Measurements from ENCODE around the gene ITGAE.

The ITGAE gene

DNA sequence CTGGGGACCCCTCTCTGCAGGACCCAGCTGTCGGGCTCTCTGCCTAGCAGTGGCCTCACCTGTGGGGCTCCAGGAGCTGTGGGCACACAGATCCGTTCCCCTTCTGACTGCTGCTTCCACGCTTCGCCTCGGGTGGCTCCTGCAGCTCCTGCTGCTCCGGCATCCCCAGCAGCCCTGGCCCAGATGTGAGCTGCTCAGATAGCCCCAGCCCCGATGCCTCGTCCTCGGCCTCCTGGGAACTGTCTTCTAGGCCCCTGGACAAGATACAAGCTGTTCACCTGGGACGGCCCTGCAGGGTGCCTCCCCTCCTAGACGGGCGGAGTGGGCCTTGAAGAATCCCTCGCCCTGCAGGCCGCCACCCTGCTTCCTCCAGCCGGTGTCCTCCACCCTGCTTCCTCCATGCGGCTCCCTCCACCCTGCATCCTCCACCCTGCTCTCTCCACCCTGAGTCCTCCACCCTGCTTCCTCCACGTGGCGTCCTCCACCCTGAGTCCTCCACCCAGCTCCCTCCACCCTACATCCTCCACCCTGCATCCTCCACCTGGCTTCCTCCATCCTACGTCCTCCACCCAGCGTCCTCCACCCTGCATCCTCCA is 121.4 kb downstream of the ITGAE start:
- no peak overlapping the region for H3K4me3 ChIP-seq (ENCODE audit: low read depth, low read length)
- DNase-seq (ENCODE audit: low read depth) = no peak
- TF ChIP-seq, protein P1, sequence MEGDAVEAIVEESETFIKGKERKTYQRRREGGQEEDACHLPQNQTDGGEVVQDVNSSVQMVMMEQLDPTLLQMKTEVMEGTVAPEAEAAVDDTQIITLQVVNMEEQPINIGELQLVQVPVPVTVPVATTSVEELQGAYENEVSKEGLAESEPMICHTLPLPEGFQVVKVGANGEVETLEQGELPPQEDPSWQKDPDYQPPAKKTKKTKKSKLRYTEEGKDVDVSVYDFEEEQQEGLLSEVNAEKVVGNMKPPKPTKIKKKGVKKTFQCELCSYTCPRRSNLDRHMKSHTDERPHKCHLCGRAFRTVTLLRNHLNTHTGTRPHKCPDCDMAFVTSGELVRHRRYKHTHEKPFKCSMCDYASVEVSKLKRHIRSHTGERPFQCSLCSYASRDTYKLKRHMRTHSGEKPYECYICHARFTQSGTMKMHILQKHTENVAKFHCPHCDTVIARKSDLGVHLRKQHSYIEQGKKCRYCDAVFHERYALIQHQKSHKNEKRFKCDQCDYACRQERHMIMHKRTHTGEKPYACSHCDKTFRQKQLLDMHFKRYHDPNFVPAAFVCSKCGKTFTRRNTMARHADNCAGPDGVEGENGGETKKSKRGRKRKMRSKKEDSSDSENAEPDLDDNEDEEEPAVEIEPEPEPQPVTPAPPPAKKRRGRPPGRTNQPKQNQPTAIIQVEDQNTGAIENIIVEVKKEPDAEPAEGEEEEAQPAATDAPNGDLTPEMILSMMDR (conservative IDR thresholded peaks at IDR 0.05; ENCODE audit: low read depth, low read length) = no peak

GRCh38 chr17:3678821-3679530 is 122.0 kb downstream of the ITGAE start:
- no peak overlapping the region for H3K4me3 ChIP-seq (ENCODE audit: low read depth, low read length)
- DNase-seq (ENCODE audit: low read depth) = no peak
- TF ChIP-seq, protein P1 (conservative IDR thresholded peaks at IDR 0.05; ENCODE audit: low read depth, low read length) = no peak

DNA sequence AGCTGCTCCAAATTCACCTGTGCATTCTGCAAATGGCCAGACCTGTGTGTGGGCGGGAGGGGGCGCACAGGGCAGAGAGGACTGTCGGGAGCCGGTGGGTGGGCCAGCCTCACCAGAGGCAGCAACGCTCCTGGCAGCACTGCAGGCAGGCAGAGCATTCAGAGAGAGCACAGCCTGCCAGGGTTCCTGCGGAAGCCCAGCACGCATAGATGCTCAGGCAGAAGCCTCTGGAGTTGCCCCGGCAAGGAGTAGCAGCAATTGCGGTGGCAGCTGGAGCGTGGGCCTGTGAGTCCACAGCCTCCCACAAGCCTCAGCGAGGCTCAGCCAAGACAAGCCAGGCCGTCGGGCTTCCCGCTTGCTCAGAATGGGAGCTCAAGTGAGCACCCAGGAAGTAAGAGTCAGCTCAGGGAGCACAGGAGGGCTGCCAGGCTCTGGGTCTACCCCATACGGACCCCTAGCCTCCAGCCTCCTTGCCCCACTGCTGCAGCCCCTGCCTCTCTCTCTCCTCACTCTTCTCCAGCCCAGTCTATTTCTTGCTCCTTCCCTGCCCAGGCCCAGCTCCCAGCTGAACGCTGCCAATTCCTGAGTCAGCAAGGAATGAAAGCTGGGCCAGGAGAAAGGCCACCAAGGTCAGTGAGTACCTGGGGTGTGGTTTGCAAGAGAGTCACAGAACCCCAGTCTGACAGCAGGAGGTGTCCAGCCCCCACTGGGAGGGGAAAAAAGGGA is 122.7 kb downstream of the ITGAE start:
- TF ChIP-seq, protein P1 (conservative IDR thresholded peaks at IDR 0.05; ENCODE audit: low read depth, low read length) = no peak
- no peak overlapping the region for H3K4me3 ChIP-seq (ENCODE audit: low read depth, low read length)
- DNase-seq (ENCODE audit: low read depth) = no peak

- TF ChIP-seq, protein P1 (conservative IDR thresholded peaks at IDR 0.05; ENCODE audit: low read depth, low read length) = no peak
- DNase-seq (ENCODE audit: low read depth) = no peak
- no peak overlapping the region for H3K4me3 ChIP-seq (ENCODE audit: low read depth, low read length)
These were observed 125.1 kb downstream of the ITGAE start for GRCh38 chr17:3675886-3676285.

GRCh38 chr17:3672571-3672970 is 128.4 kb downstream of the ITGAE start:
- no peak for DNase-seq (ENCODE audit: low read depth)
- no peak overlapping the region for H3K4me3 ChIP-seq (ENCODE audit: low read depth, low read length)
- TF ChIP-seq, protein P1 (conservative IDR thresholded peaks at IDR 0.05; ENCODE audit: low read depth, low read length) = no peak

DNA sequence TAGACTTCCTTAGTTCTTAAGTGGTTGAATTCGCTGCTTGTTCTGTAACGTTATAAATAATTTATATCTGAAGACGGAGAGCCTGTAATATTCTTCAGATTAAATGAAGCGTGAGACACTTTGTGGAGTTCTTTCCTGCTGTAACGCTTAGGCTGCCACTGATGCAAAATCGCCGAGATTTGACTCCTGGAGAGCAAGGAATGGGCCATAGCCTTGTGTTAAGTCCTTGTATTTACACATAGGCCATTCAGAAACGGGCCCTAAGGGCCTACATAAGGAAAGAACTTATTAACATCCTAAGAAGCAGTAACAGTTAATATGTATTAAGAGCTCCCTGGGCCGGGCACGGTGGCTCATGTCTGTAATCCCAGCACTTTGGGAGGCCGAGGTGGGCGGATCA is 131.4 kb downstream of the ITGAE start:
- DNase-seq (ENCODE audit: low read depth) = no peak
- peak overlapping the region; percentile 99 for H3K4me3 ChIP-seq (ENCODE audit: low read depth, low read length)
- TF ChIP-seq, protein P1 (conservative IDR thresholded peaks at IDR 0.05; ENCODE audit: low read depth, low read length) = no peak

Measured in choroid plexus epithelial cell (primary cell).